Calu3 (cell line): ENCODE data around the gene SAC3D1. TPM values are rescaled to one million over a fixed set of nuclear protein-coding genes. Genes with fewer than 3 reads are reported as not detected.

Source experiments
- BruUV-seq: library from RNA; stranded (reverse); fragments of 400-500 nt; replicated peaks from 2 replicates; lab custom pipeline; 2021; lab: Mats Ljungman, UMichigan
- CTCF ChIA-PET: fragments of 300-600 bp; sonication (Branson Sonifier 250); formaldehyde crosslinking; loops from one replicate; lab custom pipeline; 2022; ENCODE audit warnings: antibody characterized with exemption; lab: Charles Lee
- DNase-seq: peaks from one replicate; pipeline ENCODE4 v3.0.0; 2022
- H3K27ac Mint-ChIP-seq: one replicate; pipeline ENCODE4 v1.8.0; 2022; ENCODE audit warnings: mixed read lengths; ENCODE audit not compliant: unreplicated experiment
- H3K27me3 Mint-ChIP-seq: one replicate; pipeline ENCODE4 v1.8.0; 2022; ENCODE audit warnings: mixed read lengths; ENCODE audit not compliant: unreplicated experiment
- H3K36me3 Mint-ChIP-seq: one replicate; pipeline ENCODE4 v1.8.0; 2022; ENCODE audit warnings: mild to moderate bottlenecking, moderate library complexity, mixed read lengths; ENCODE audit not compliant: insufficient read depth, unreplicated experiment
- H3K4me1 Mint-ChIP-seq: one replicate; pipeline ENCODE4 v1.8.0; 2022; ENCODE audit warnings: mild to moderate bottlenecking, low read depth, mixed read lengths; ENCODE audit not compliant: unreplicated experiment
- H3K4me3 Mint-ChIP-seq: one replicate; pipeline ENCODE4 v1.8.0; 2022; ENCODE audit warnings: mild to moderate bottlenecking, low read depth, moderate library complexity, mixed read lengths; ENCODE audit not compliant: unreplicated experiment
- H3K9me3 Mint-ChIP-seq: one replicate; pipeline ENCODE4 v1.8.0; 2022; ENCODE audit warnings: low read depth, mixed read lengths; ENCODE audit not compliant: unreplicated experiment
- intact Hi-C: fragments of 100-400 bp; cut with micrococcal nuclease; formaldehyde crosslinking; loops from one replicate; pipeline ENCODE4 v1.10.0; 2022; ENCODE audit not compliant: unreplicated experiment
- total RNA-seq: library from RNA; stranded (reverse); gene quantifications from 2 replicates; pipeline ENCODE4 v1.2.3, GENCODE V29; 2022
- TF ChIP-seq, protein P1 (sequence below): fragments of 200-600 bp; IDR thresholded peaks from one replicate; pipeline ENCODE4 v1.8.0; 2022; ENCODE audit warnings: antibody characterized with exemption; ENCODE audit not compliant: unreplicated experiment

The SAC3D1 gene
- total RNA-seq, 1 experiment from 2014 or later: 17.6 TPM

DNA sequence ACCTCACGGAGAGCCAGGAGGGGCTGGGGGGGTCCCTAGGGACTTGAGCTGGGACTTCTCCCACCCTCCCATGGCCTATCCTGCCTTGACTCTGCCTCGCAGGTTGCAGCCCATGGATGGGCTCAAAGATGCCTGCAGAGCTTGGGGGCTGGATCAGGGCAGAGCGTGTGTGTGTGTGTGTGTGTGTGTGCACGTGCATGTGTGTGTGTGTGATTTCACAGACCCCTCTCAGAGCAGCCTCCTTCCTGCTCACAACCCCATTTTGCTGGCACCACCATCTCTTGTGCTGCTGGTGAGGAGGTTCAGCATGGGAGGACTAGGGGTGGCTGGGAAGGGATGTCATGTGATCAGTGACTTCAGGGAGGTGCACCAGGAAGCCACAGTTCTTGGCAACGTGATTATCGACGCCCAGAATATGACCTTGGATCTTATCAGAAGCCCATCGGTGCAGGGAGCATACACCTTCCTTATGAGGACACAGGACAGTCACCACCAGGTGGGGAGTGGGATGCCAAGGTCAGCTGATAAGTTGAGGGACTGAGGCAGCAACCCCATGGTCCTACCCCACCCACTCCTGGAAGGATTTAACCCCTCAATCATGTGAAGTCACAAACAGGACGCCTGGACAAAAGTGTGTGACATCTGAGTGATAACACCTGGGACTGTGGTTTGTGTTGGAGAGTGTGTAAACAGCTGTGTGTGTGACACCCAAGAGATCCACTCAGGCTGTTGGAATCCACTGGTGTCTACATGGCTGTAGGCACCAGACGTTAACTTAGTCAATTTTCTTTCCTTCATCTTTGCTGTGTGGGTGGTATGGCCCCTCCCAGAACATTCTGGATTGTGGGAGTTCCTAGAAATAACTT is 19.2 kb downstream of the SAC3D1 start:
- TF ChIP-seq, protein P1, sequence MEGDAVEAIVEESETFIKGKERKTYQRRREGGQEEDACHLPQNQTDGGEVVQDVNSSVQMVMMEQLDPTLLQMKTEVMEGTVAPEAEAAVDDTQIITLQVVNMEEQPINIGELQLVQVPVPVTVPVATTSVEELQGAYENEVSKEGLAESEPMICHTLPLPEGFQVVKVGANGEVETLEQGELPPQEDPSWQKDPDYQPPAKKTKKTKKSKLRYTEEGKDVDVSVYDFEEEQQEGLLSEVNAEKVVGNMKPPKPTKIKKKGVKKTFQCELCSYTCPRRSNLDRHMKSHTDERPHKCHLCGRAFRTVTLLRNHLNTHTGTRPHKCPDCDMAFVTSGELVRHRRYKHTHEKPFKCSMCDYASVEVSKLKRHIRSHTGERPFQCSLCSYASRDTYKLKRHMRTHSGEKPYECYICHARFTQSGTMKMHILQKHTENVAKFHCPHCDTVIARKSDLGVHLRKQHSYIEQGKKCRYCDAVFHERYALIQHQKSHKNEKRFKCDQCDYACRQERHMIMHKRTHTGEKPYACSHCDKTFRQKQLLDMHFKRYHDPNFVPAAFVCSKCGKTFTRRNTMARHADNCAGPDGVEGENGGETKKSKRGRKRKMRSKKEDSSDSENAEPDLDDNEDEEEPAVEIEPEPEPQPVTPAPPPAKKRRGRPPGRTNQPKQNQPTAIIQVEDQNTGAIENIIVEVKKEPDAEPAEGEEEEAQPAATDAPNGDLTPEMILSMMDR: no peak
- H3K4me1 Mint-ChIP-seq: no peaks in the 10 kb centered on the region
- no peaks in the 10 kb centered on the region for H3K9me3 Mint-ChIP-seq
- H3K27me3 Mint-ChIP-seq: peaks cover 13% of the 10 kb centered on the region
- DNase-seq: no peak
- H3K4me3 Mint-ChIP-seq: no peak overlapping the region
- CTCF ChIA-PET: no interaction called here
- H3K36me3 Mint-ChIP-seq: peaks cover 14% of the 10 kb centered on the region
- no TSS peak for BruUV-seq
- no peak overlapping the region for H3K27ac Mint-ChIP-seq
- intact Hi-C loops: no loop called here

DNA sequence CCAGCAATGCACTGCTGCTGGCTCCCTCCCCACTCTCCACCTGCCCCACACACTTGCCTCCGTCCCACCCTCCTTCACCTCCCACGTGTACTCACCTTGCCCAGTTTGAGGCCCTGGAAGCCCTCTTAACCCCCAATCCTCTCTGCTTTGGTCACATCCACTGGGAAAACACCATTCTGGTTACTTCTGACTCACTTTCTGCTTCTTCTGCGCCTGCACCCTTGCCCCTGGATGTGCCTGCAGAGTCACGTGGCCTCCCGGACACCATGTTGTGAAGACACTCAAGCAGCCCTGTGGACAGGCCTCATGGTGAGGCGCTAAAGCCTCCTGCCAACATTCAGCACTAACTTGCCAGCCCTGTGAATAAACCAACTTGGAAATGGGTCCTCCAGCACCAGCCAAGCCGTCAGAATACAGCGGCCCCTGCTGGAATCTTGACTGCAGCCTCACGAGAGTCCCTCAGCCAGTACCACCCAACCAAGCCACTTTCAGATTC is 20.0 kb downstream of the SAC3D1 start:
- DNase-seq: no peak
- no peak overlapping the region for H3K4me3 Mint-ChIP-seq
- H3K36me3 Mint-ChIP-seq: peaks cover 14% of the 10 kb centered on the region
- peaks cover 13% of the 10 kb centered on the region for H3K27me3 Mint-ChIP-seq
- no peaks in the 10 kb centered on the region for H3K9me3 Mint-ChIP-seq
- H3K27ac Mint-ChIP-seq: no peak overlapping the region
- intact Hi-C loops: no loop called here
- H3K4me1 Mint-ChIP-seq: no peaks in the 10 kb centered on the region
- TF ChIP-seq, protein P1: no peak
- no TSS peak for BruUV-seq
- CTCF ChIA-PET: no interaction called here

DNA sequence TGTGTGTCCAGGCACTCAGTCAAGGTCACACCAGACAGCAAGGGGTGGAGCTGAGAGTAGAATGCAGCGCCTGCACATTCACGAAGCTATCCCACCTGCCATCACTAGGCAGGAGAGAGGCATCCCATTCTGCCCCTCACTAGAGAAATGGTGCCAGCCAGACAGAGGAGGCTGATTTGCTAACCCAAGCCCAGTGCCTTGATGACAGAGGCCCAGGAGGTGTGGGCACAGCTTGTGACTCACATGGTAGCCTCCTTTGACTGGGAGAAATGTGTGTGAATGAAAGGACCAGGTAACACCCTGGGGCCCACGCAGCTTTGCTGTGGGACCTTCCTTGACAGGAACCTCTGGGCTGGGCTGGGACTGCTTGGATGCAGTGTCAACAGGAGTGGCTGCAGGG is 22.5 kb downstream of the SAC3D1 start:
- DNase-seq: no peak
- H3K9me3 Mint-ChIP-seq: no peaks in the 10 kb centered on the region
- CTCF ChIA-PET: interaction anchor here (0.5 to 0.7 kb wide), 3 partner anchors 33 to 619 kb away, joined by 3 to 5 read pairs (median 5); no protein-coding TSS in a partner anchor

DNA sequence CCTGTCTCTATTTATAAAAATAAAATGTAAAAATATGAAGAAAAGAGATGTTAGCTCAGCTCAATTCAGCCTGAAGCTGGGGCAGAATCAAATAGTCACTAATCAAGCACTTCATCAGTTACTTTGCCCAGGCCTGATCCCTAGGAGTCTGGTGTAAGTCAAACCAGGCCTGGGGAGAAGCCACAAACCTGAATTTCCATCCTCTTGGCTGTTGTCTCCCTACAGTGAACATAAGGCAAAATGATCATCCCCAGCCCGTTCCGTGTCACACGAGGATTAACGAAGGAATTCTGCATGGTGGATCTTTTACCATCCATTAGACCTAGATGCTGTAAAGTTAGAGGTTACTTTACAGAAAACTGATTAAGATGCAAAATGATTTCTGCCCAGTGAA is 23.8 kb downstream of the SAC3D1 start:
- Mint-ChIP-seq H3K4me1 (no peaks in the 10 kb centered on the region), H3K9me3 (no peaks in the 10 kb centered on the region), H3K4me3 (no peak overlapping the region), H3K27me3 (peaks cover 13% of the 10 kb centered on the region), H3K27ac (no peak overlapping the region), H3K36me3 (peaks cover 8% of the 10 kb centered on the region)
- no TSS peak for BruUV-seq
- DNase-seq: no peak
- TF ChIP-seq, protein P1: no peak
- CTCF ChIA-PET: interaction anchor here (0.8 kb wide), 1 partner anchor 24 kb away, joined by 3 read pairs; the partner anchor contains the start of gene SAC3D1
- intact Hi-C loops: no loop called here

More for the DNA sequence above, 22.5 kb downstream of the SAC3D1 start:
- TF ChIP-seq, protein P1: no peak
- no TSS peak for BruUV-seq
- Mint-ChIP-seq H3K27ac (no peak overlapping the region), H3K27me3 (peaks cover 13% of the 10 kb centered on the region), H3K36me3 (peaks cover 8% of the 10 kb centered on the region), H3K4me3 (no peak overlapping the region), H3K4me1 (no peaks in the 10 kb centered on the region)
- intact Hi-C loops: no loop called here
